ENCODE results near the gene CKMT2. TPM values are rescaled to one million over a fixed set of nuclear protein-coding genes. Genes with fewer than 3 reads are reported as not detected.

CKMT2 gene
- polyA plus RNA-seq, 3 donors from 2014 or later = 0.36 to 0.99 TPM; not detected in 1

DNA sequence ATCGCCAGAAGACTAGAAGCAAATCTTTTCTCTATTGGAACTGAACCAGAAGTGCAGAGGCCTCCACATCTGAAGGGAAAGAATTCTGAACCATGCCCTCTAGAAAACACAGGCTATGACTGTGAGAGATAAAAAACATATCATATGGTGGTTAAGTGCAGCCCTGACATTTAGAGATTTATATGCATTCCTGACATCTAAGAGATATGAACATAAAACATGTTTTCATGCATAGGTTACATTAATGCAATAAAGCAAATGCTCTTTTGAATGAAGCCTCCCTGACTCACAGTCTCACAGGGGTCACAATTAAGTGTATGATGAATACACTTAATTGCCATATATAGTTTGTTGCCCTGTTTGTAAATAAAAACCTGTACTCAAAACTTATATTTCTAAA lies 28.9 kb upstream of the CKMT2 start:
- DNase-seq = no peak
- Mint-ChIP-seq H3K9me3 (no peaks in the 10 kb centered on the region), H3K27me3 (ENCODE audit: low read depth in 3 of 3) (peaks cover 0 to 2% (median 0%) of the 10 kb centered on the region in 3 donors), H3K4me3 (no peak overlapping the region), H3K27ac (no peak overlapping the region), H3K4me1 (no peaks in the 10 kb centered on the region), H3K36me3 (no peaks in the 10 kb centered on the region)

- Mint-ChIP-seq H3K36me3 (no peaks in the 10 kb centered on the region), H3K27me3 (ENCODE audit: low read depth in 3 of 3) (peaks cover 0 to 2% (median 0%) of the 10 kb centered on the region in 3 donors), H3K9me3 (no peaks in the 10 kb centered on the region), H3K4me3 (no peak overlapping the region), H3K27ac (no peak overlapping the region), H3K4me1 (no peaks in the 10 kb centered on the region)
- DNase-seq = no peak
Observed at GRCh38 chr5:81205058-81205457, 28.1 kb upstream of the CKMT2 start.

DNA sequence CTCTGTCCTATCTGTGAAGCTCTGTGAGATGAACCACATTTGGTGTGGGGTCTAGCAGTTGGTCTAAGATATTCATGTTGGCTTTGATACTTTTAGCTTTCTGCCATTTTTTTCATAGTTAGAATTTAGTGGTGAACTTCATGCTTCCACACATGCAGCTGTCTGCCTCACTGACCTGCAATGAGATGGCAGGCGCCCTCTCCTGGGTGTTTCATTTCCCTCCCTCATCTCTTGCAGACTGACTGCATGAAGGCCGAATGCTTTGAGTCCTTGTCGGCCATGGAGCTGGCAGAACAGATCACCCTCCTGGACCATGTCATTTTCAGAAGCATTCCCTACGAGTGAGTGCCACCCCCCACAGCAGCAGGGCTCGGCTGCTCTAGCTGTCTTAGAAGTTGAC lies 26.1 kb upstream of the CKMT2 start:
- DNase-seq = no peak
- H3K9me3 Mint-ChIP-seq = no peaks in the 10 kb centered on the region
- no peaks in the 10 kb centered on the region for H3K4me1 Mint-ChIP-seq
- H3K36me3 Mint-ChIP-seq = no peaks in the 10 kb centered on the region
- no peak overlapping the region for H3K4me3 Mint-ChIP-seq
- no peak overlapping the region for H3K27ac Mint-ChIP-seq
- peaks cover 0 to 2% (median 0%) of the 10 kb centered on the region in 3 donors for H3K27me3 Mint-ChIP-seq (ENCODE audit: low read depth in 3 of 3)

GRCh38 chr5:81208904-81209303 lies 24.2 kb upstream of the CKMT2 start:
- no peak overlapping the region for H3K27ac Mint-ChIP-seq
- H3K27me3 Mint-ChIP-seq (ENCODE audit: low read depth in 3 of 3) = peaks cover 0 to 2% (median 0%) of the 10 kb centered on the region in 3 donors
- no peaks in the 10 kb centered on the region for H3K36me3 Mint-ChIP-seq
- no peak for DNase-seq
- H3K4me1 Mint-ChIP-seq = no peaks in the 10 kb centered on the region
- no peak overlapping the region for H3K4me3 Mint-ChIP-seq
- no peaks in the 10 kb centered on the region for H3K9me3 Mint-ChIP-seq

DNA sequence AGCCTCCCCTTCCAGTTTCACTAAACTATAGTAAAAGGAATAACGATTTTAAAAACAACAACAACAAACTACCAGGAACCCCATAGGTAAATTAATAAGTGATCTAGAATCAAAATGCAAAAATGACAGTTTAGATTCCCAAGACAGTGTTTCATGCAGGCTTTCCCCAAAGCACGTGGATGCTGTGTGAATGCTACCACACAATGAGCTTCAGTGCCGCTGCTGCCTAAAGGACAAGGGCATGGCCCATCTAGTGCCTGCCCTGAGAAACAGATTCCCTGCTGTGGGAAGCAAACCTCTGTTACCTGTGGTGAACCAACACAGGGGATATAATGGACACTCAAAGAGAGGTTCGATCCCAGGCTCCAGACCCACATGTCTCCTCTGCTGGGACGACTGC lies 23.7 kb upstream of the CKMT2 start:
- Mint-ChIP-seq H3K4me3 (no peak overlapping the region), H3K36me3 (no peaks in the 10 kb centered on the region), H3K27me3 (ENCODE audit: low read depth in 3 of 3) (peaks cover 0 to 2% (median 0%) of the 10 kb centered on the region in 3 donors), H3K9me3 (no peaks in the 10 kb centered on the region), H3K27ac (no peak overlapping the region), H3K4me1 (no peaks in the 10 kb centered on the region)
- DNase-seq = no peak

GRCh38 chr5:81209869-81210493 lies 23.1 kb upstream of the CKMT2 start:
- no peak for DNase-seq

GRCh38 chr5:81212211-81212751 lies 20.8 kb upstream of the CKMT2 start:
- Mint-ChIP-seq H3K4me3 (no peak overlapping the region), H3K4me1 (no peaks in the 10 kb centered on the region), H3K27ac (no peak overlapping the region), H3K36me3 (peaks cover 0 to 3% (median 0%) of the 10 kb centered on the region in 3 donors), H3K9me3 (no peaks in the 10 kb centered on the region), H3K27me3 (ENCODE audit: low read depth in 3 of 3) (peaks cover 0 to 2% (median 2%) of the 10 kb centered on the region in 3 donors)
- DNase-seq = no peak

More at GRCh38 chr5:81209869-81210493, 23.1 kb upstream of the CKMT2 start:
- Mint-ChIP-seq H3K27ac (no peak overlapping the region), H3K9me3 (no peaks in the 10 kb centered on the region), H3K27me3 (ENCODE audit: low read depth in 3 of 3) (peaks cover 0 to 2% (median 0%) of the 10 kb centered on the region in 3 donors), H3K4me1 (no peaks in the 10 kb centered on the region), H3K36me3 (no peaks in the 10 kb centered on the region), H3K4me3 (no peak overlapping the region)

- Mint-ChIP-seq H3K4me1 (no peaks in the 10 kb centered on the region), H3K36me3 (peaks cover 0 to 3% (median 0%) of the 10 kb centered on the region in 3 donors), H3K9me3 (no peaks in the 10 kb centered on the region), H3K27ac (no peak overlapping the region), H3K27me3 (ENCODE audit: low read depth in 3 of 3) (peaks cover 0 to 2% (median 2%) of the 10 kb centered on the region in 3 donors), H3K4me3 (no peak overlapping the region)
- no peak for DNase-seq
Observed at GRCh38 chr5:81213070-81213469, 20.1 kb upstream of the CKMT2 start.

DNA sequence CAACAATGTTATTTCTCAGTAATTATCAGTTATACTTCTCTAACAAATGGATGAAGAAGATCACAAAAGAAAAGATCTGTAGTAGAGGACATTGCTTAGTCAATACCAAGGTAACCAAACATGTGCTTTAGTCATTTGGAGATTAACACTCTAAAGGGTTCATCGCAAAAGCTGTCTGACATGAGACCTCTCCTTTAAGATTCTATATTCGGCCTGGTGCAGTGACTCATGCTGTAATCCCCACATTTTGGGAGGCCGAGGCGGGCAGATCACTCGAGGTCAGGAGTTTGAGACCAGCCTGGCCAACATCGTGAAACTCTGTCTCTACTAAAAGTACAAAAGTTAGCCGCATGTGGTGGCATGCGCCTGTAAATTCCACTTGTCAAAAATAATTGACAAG lies 18.3 kb upstream of the CKMT2 start:
- no peak for DNase-seq
- no peaks in the 10 kb centered on the region for H3K4me1 Mint-ChIP-seq
- no peak overlapping the region for H3K4me3 Mint-ChIP-seq
- peaks cover 0 to 2% (median 2%) of the 10 kb centered on the region in 3 donors for H3K27me3 Mint-ChIP-seq (ENCODE audit: low read depth in 3 of 3)
- no peaks in the 10 kb centered on the region for H3K9me3 Mint-ChIP-seq
- H3K27ac Mint-ChIP-seq = no peak overlapping the region
- H3K36me3 Mint-ChIP-seq = peaks cover 0 to 3% (median 0%) of the 10 kb centered on the region in 3 donors

DNA sequence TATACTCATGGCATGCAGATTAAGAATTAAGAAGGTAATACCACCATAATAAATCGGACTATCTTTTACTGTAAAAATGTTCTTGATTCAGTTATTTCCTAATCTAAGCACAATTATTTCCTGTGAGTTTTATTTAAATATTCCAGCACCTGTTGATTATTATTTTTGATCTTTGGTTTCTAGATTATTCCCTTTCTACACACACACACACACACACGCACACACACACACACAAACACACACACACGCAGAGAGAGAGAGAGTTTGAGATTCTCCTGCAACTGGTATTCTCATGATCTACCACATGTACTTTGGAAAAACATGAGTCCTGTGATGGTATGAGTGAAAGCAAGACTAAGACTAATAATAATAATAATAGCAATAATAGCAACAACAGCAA lies 17.0 kb upstream of the CKMT2 start:
- Mint-ChIP-seq H3K4me1 (no peaks in the 10 kb centered on the region), H3K9me3 (no peaks in the 10 kb centered on the region)

DNA sequence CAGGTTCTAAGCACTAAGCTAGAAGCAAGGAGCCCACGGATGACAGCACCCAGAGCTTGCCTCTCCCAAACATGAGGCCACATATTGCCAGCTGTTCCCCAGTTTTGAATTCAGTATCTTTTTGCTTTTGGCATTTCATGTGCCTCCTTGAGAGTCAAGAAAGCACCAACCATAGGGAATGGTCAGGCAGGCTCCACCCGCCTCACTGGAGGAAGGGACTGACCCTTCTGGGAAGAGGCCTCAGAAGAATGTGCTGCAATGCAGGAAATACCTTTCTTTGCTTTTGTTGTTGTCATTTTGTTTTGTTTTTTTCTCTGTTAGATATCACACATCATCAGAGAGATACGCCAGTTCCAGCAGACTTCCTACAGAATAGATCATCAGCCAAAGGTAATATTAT lies 13.7 kb upstream of the CKMT2 start:
- H3K36me3 Mint-ChIP-seq = peaks cover 0 to 3% (median 0%) of the 10 kb centered on the region in 3 donors
- H3K4me1 Mint-ChIP-seq = no peaks in the 10 kb centered on the region
- H3K4me3 Mint-ChIP-seq = no peak overlapping the region
- H3K27ac Mint-ChIP-seq = no peak overlapping the region
- peaks cover 2 to 7% (median 4%) of the 10 kb centered on the region in 3 donors for H3K27me3 Mint-ChIP-seq (ENCODE audit: low read depth in 3 of 3)
- H3K9me3 Mint-ChIP-seq = no peaks in the 10 kb centered on the region
- no peak for DNase-seq

More for the DNA sequence above, 17.0 kb upstream of the CKMT2 start:
- Mint-ChIP-seq H3K4me3 (no peak overlapping the region), H3K27me3 (ENCODE audit: low read depth in 3 of 3) (peaks cover 0 to 7% (median 0%) of the 10 kb centered on the region in 3 donors), H3K27ac (no peak overlapping the region), H3K36me3 (peaks cover 0 to 3% (median 0%) of the 10 kb centered on the region in 3 donors)
- no peak for DNase-seq

DNA sequence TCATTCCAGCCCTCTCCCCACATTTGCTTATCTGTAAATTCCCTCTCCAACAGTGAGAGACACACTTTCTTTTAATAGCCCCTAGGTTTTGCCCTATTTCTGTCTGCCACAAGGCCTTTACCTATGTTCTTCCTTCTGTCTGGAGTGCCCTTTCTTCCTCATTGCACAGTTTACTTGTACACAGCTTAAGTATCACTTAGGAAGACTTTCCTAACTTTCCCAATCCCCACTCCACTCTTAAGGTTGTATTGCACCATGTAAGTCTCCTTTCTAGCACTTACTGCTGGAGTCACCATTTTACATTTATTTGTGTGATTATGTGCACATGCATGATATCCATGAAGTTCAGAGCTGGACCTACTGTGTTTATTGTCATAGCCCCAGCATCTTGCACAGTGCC lies 10.8 kb upstream of the CKMT2 start:
- no peak for DNase-seq
- Mint-ChIP-seq H3K36me3 (no peaks in the 10 kb centered on the region), H3K27me3 (ENCODE audit: low read depth in 3 of 3) (peaks cover 2 to 5% (median 4%) of the 10 kb centered on the region in 3 donors), H3K9me3 (no peaks in the 10 kb centered on the region), H3K4me1 (no peaks in the 10 kb centered on the region), H3K27ac (no peak overlapping the region), H3K4me3 (no peak overlapping the region)

DNA sequence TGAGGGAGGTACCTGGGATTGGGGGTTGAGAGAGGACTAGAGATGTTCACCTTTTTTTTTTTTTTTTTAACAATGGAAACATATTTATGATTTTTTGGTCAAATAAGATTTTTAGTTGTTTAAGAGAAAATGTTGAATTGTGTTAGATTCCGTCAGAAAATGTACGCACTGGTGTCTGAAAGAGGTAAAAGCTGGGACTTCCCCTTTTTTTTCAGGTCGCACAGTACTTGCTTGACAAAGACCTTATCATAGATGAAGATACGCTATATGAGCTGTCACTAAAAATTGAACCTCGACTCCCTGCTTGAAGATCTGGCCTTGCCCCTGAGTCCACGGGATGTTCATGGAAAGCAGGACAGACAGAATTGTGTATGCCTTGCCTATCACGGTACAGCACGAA lies 7.7 kb upstream of the CKMT2 start:
- no peaks in the 10 kb centered on the region for H3K9me3 Mint-ChIP-seq
- no peaks in the 10 kb centered on the region for H3K36me3 Mint-ChIP-seq
- peaks cover 0 to 6% (median 2%) of the 10 kb centered on the region in 3 donors for H3K27me3 Mint-ChIP-seq (ENCODE audit: low read depth in 3 of 3)
- no peak overlapping the region for H3K4me3 Mint-ChIP-seq
- DNase-seq = no peak
- H3K4me1 Mint-ChIP-seq = peaks cover 2 to 4% of the 10 kb centered on the region in 2 donors
- no peak overlapping the region for H3K27ac Mint-ChIP-seq

DNA sequence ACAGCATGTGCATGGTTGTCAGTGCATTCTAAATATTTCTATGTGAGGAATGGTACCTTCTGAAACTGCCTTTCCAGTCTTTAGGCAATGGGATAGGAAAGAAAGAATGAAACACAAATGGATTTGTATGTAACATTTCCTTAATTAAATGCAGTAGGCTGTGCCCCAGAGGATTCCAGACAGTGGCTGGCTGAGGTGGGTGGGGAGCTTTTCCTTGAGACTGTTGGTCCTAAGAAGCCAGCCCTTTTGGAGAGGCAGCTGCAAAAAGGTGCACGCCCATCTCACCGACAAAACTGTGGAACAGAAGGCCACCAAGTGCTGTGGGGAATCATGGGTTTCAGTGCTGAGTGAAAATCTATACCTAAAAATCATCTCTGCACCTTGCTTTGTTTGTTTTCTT lies 6.8 kb upstream of the CKMT2 start:
- Mint-ChIP-seq H3K4me1 (peaks cover 4 to 6% of the 10 kb centered on the region in 2 donors), H3K36me3 (no peaks in the 10 kb centered on the region), H3K27ac (no peak overlapping the region), H3K27me3 (ENCODE audit: low read depth in 3 of 3) (peaks cover 0 to 6% (median 2%) of the 10 kb centered on the region in 3 donors), H3K4me3 (no peak overlapping the region), H3K9me3 (no peaks in the 10 kb centered on the region)
- no peak for DNase-seq

DNA sequence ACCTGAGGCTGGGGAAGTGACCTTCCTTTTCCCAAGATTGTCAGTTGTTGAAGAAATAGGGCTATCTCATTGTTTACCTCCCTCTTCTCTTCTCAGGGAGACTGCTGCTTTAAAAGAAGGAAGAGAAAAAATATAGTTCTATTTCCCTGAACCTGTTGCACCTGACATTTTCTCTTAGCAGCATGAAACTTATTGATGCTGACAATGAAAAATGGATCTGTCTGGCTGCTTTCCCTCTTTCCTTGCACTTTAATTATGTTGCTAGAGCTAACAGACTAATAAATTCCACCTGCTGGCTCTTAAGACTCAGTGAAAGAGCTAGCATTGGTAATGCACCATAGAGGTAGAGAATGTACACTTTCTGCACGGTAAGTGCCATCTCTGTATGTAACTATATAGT lies 6.2 kb upstream of the CKMT2 start:
- no peaks in the 10 kb centered on the region for H3K9me3 Mint-ChIP-seq

More for the DNA sequence above, 6.2 kb upstream of the CKMT2 start:
- Mint-ChIP-seq H3K4me1 (peaks cover 4 to 6% of the 10 kb centered on the region in 2 donors), H3K27me3 (ENCODE audit: low read depth in 3 of 3) (peaks cover 0 to 6% (median 2%) of the 10 kb centered on the region in 3 donors), H3K36me3 (no peaks in the 10 kb centered on the region), H3K4me3 (no peak overlapping the region), H3K27ac (no peak overlapping the region)
- no peak for DNase-seq
